Measurements from ENCODE around the gene NUBP1. TPM values are rescaled to one million over a fixed set of nuclear protein-coding genes. Genes with fewer than 3 reads are reported as not detected.

The NUBP1 gene
- total RNA-seq, 1 experiment from 2014 or later = 31.5 TPM

DNA sequence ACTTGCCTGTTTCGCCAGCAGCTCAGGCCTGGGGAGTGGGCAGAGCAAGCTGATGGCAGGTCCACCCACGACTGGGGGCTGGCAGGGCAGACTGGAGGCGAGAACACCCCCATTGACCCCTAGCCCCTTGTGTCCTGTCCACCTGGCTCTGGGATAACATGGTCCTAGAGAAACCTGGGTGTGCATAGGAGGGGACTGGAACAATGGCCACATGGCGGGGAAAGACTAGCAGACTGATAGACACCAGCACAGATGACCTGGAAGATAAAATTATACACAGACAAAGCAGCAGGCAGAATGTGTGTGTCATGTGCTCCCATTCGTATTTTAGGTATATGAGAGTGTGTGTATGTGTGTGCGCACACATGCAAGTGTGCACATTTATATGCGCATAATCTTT lies 23.5 kb downstream of the NUBP1 start:
- ChIA-PET RAD21 (ENCODE audit: low non-redundant PET in 1 of 2, low total read pairs in 2 of 2, uncharacterized antibody in 2 of 2, unreplicated experiment in 2 of 2) (no interaction called here), CTCF (no interaction called here), POLR2A (no interaction called here)
- Histone ChIP-seq H3K79me2 (ENCODE audit: insufficient read depth, low read length) (no peaks in the 10 kb centered on the region), H3K9me3 (ENCODE audit: control insufficient read depth in 1 of 2, insufficient read depth in 1 of 2, low read depth in 1 of 2, low read length in 2 of 2) (no peaks in the 10 kb centered on the region), H3K9ac (ENCODE audit: low read length) (no peak overlapping the region), H3K27ac (ENCODE audit: low read depth, low read length) (no peak overlapping the region), H3K27me3 (ENCODE audit: insufficient read depth, low read length) (no peaks in the 10 kb centered on the region), H3K4me3 (replicated peaks in 1 of 2; ENCODE audit: low read depth in 1 of 2, low read length in 2 of 2) (no peak overlapping the region), H3K4me2 (ENCODE audit: low read length) (no peak overlapping the region), H3K4me1 (ENCODE audit: control insufficient read depth in 1 of 2, insufficient read depth in 2 of 2, low read length in 2 of 2) (no peaks in the 10 kb centered on the region), H3K36me3 (ENCODE audit: control insufficient read depth in 1 of 2, insufficient read depth in 2 of 2, low read length in 2 of 2) (peaks cover 0 to 4% of the 10 kb centered on the region in 2 experiments; a peak in 1 of 4 replicates), H3K9me2 (ENCODE audit: insufficient read depth) (no peaks in the 10 kb centered on the region), H2AFZ (ENCODE audit: low read depth, low read length, poor library complexity, severe bottlenecking) (no peak overlapping the region), H4K20me1 (ENCODE audit: insufficient read depth) (no peaks in the 10 kb centered on the region)
- BruUV-seq (replicated peaks) = no TSS peak
- DNase-seq (ENCODE audit: low read depth, low spot score) (no peak), ATAC-seq (no peak)
- TF ChIP-seq TCF7L2 (IDR thresholded peaks at IDR 0.05; ENCODE audit: borderline replicate concordance, extremely low read depth, insufficient read depth, insufficient read length) (no peak), ELF1 (IDR thresholded peaks at IDR 0.05; ENCODE audit: borderline replicate concordance, low read depth) (no peak), POLR2A (IDR thresholded peaks at IDR 0.05; ENCODE audit: borderline replicate concordance, extremely low read depth, insufficient read depth, insufficient read length) (no peak), EZH2phosphoT487 (IDR thresholded peaks at IDR 0.05; ENCODE audit: borderline replicate concordance) (no peak), JUND (IDR thresholded peaks at IDR 0.05) (no peak), CBX3 (IDR thresholded peaks at IDR 0.05; ENCODE audit: low read depth) (no peak), RAD21 (IDR thresholded peaks at IDR 0.05; ENCODE audit: low read depth) (no peak), SP1 (IDR thresholded peaks at IDR 0.05; ENCODE audit: low read depth) (no peak), EZH2 (IDR thresholded peaks at IDR 0.05) (no peak), EGR1 (IDR thresholded peaks at IDR 0.05; ENCODE audit: low read depth) (no peak), REST (IDR thresholded peaks at IDR 0.05; ENCODE audit: low read depth) (no peak), ZNF274 (IDR thresholded peaks at IDR 0.05; ENCODE audit: low read depth, low read length) (no peak), ZBTB33 (IDR thresholded peaks at IDR 0.05; ENCODE audit: extremely low read depth, insufficient replicate concordance, low read length) (no peak), FOSL1 (IDR thresholded peaks at IDR 0.05; ENCODE audit: low read depth) (no peak), MAX (IDR thresholded peaks at IDR 0.05) (no peak)
- TF ChIP-seq, protein P1, sequence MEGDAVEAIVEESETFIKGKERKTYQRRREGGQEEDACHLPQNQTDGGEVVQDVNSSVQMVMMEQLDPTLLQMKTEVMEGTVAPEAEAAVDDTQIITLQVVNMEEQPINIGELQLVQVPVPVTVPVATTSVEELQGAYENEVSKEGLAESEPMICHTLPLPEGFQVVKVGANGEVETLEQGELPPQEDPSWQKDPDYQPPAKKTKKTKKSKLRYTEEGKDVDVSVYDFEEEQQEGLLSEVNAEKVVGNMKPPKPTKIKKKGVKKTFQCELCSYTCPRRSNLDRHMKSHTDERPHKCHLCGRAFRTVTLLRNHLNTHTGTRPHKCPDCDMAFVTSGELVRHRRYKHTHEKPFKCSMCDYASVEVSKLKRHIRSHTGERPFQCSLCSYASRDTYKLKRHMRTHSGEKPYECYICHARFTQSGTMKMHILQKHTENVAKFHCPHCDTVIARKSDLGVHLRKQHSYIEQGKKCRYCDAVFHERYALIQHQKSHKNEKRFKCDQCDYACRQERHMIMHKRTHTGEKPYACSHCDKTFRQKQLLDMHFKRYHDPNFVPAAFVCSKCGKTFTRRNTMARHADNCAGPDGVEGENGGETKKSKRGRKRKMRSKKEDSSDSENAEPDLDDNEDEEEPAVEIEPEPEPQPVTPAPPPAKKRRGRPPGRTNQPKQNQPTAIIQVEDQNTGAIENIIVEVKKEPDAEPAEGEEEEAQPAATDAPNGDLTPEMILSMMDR (IDR thresholded peaks at IDR 0.05 in 2 of 3, conservative IDR thresholded peaks at IDR 0.05 in 1 of 3; ENCODE audit: borderline replicate concordance in 1 of 3, insufficient read depth in 1 of 3, low read depth in 2 of 3, low read length in 2 of 3) = no peak
- intact Hi-C loops (cut with micrococcal nuclease) = no loop called here
